GM12864 (cell line): Measurements from ENCODE around the gene CKS1B.

Source experiments
- DNase-seq: peaks from one replicate; pipeline ENCODE4 v3.0.0-alpha.2; 2011; ENCODE audit warnings: low read depth
- H3K4me3 ChIP-seq: 2 replicates; pipeline ENCODE4 v1.5.1; 2011; ENCODE audit warnings: mild to moderate bottlenecking, low read depth, low read length, control low read depth
- TF ChIP-seq, protein P1 (sequence below): IDR thresholded peaks from 2 replicates; pipeline ENCODE4 v1.5.1; 2011; ENCODE audit warnings: low read depth, mild to moderate bottlenecking, moderate library complexity, low read length, control low read depth, inconsistent platforms; ENCODE audit errors: missing control alignments

The CKS1B gene

DNA sequence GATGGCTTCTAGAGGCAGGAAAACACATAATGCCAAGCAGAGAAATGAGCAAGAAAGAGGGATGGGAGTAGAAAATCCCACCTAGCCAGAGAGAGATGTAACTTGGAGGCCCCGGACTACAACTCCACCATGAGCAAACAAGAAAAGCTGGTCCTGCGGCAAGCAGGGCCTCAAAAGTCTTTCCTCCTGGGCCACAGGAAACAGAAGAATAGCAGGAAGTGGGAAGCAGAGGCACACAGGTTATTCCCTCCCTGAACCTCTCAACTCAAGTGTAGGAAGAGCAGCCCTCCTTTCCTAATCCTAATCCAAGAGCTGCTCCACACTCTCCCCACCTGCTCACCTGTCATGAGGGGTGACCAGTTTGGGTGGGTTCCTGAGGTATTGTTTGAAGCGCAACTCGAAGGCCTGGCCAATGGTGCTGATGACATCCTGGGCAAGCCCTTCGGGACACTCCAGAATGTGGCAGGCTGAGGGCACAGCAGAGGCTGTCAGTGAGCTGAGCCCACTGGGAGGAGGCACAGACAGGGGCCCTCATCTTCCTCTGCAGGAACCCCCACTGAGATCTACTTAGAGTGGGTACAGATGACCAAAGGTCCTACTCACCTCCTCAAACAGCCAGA lies 7.0 kb upstream of the CKS1B start:
- H3K4me3 ChIP-seq = no peak overlapping the region
- DNase-seq = no peak
- TF ChIP-seq, protein P1, sequence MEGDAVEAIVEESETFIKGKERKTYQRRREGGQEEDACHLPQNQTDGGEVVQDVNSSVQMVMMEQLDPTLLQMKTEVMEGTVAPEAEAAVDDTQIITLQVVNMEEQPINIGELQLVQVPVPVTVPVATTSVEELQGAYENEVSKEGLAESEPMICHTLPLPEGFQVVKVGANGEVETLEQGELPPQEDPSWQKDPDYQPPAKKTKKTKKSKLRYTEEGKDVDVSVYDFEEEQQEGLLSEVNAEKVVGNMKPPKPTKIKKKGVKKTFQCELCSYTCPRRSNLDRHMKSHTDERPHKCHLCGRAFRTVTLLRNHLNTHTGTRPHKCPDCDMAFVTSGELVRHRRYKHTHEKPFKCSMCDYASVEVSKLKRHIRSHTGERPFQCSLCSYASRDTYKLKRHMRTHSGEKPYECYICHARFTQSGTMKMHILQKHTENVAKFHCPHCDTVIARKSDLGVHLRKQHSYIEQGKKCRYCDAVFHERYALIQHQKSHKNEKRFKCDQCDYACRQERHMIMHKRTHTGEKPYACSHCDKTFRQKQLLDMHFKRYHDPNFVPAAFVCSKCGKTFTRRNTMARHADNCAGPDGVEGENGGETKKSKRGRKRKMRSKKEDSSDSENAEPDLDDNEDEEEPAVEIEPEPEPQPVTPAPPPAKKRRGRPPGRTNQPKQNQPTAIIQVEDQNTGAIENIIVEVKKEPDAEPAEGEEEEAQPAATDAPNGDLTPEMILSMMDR = no peak

DNA sequence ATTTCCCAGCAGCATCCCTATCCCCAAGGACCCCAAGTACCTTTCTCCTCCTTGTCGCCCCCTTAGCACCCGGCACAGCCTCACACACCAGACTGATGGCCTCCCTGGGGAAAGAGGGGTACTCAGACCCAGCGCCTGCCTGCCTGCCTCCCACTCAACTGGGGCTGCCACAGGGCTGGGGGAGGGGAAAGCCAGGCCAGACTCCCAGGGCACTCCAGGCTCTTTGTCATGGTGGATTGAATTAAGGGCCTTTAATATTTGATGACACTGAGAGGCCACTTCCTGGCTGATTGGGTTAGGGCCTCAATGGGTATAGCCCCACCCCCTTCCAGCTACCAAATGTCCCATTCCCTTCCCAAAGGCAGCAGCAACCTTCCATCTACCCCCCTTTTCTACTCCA lies 5.8 kb upstream of the CKS1B start:
- TF ChIP-seq, protein P1 = no peak
- no peak for DNase-seq
- no peak overlapping the region for H3K4me3 ChIP-seq

DNA sequence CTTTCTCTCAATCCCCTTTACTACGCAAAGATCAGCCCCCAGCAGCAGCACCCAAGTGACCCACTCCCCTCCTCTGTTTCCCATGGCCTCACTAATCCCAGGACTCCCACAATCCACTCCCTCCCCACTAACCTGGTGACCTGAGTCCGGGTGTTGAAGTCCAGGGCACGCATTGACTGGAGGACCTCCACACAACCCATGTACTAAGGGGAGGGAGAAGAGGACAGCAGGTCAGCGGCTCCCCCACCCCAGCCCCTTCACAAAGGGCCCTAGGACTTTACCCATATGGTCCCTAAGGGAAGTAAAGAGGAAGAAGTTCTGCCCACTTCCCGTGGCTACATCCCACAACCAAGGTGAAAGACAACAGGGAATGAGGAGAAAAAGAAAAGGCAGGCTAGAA lies 5.2 kb upstream of the CKS1B start:
- DNase-seq = no peak
- TF ChIP-seq, protein P1 = no peak
- H3K4me3 ChIP-seq = no peak overlapping the region; the same call in 1 of the 2 replicates

GRCh38 chr1:154969860-154970452 lies 4.5 kb upstream of the CKS1B start:
- no peak for DNase-seq
- H3K4me3 ChIP-seq = peak overlapping the region; percentile 13; the same call in 1 of the 2 replicates
- TF ChIP-seq, protein P1 = no peak

DNA sequence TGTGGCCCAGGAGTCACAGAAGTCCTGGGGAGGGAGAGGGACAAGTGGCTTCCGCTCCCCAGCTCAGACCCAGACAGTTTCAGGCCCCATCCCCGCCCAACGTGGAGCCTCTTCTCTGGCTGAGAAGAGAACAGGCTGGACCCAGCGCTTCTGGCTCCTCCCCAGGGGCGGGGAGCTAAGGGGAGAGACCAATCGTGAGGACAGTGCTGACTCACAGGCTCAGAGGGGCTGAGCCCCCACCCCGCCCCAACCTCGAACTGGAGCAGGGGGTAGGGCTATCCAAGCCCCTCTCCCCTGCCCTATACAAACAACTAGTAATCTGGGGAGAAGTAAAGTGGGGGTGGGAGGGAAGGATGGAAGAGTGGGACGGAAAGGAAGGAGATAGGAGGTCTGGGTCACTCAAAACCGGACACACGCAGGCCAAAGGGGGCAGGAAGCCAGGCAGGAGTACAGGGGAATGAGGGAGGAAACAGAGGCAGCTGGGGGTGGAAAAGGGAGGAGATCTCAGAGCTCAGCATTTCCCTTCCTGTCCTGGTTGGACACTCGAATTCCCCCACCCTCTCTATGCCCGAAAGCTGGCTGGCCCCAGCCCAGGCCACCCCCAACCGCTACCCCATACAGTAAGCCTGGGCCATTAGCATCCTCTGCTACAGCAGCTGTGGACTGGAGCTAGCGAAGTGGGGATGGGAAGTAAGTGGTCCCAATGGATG lies 3.7 kb upstream of the CKS1B start, which contains the start of gene SHC1:
TSS of gene SHC1 (minus strand) at position 117 of the 710 bp plus-strand sequence. CDS start 221 bp downstream, outside the sequence.
- peak within 1 kb of the TSS; percentile 22 for H3K4me3 ChIP-seq
- TF ChIP-seq, protein P1 = no peak
- peak; percentile 45 for DNase-seq

DNA sequence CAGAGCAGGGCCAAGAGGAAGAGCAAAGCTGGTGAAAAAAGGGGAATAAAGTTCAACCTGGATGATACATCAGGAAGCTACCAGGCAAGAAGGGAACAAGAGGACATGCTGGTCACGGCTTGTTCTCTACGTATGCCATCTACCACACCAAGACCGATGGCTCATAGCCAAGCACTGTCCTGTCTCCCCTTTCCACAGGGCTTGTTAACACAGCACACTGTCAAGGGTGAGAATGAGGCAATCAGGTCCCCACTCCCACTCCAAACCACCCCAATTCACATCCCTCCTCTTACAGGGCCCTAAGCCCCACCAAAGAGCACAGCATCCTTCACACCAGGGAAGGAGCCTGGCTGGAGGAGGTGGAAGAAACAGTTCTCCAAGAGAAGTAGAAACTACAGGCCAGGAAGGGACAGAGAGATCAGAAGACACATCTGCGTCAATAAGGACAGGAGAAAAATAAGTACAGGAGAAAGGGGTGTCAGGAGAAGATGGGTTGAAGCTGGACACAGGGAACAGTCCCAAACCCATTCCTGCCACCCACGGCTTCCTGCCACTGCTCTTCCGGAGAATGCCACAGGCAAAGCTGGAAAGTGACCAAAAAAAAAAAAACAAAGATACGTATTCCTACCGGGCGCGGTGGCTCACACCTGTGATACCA lies 3.0 kb upstream of the CKS1B start:
- TF ChIP-seq, protein P1 = no peak
- no peak for DNase-seq
- no peak overlapping the region; the same call in 1 of the 2 replicates for H3K4me3 ChIP-seq
